Coronary artery (tissue), 2 donors: ENCODE data around the gene CTNNA3.
"Not testable (repeated sequence)": the region's sequence is repeated elsewhere in the genome, so short reads cannot be mapped to it uniquely, and the experiment has no call there.

ENCODE experiments used
- DNase-seq: peaks from one replicate; pipeline ENCODE4 v3.0.0-alpha.2; 2017; ENCODE audit warnings: low spot score
- H3K27ac ChIP-seq, 2 donors: fragments of 200-600 bp; sonication (generic); one replicate each; pipeline ENCODE4 v1.5.1; 2016 to 2019
- H3K4me3 ChIP-seq: fragments of 200-600 bp; sonication (generic); 2 replicates; pipeline ENCODE4 v1.5.1; 2016; ENCODE audit warnings: mild to moderate bottlenecking, moderate library complexity
- CTCF ChIP-seq: fragments of 200-600 bp; sonication (generic); IDR thresholded peaks from one replicate; pipeline ENCODE4 v1.5.1; 2019; ENCODE audit warnings: antibody characterized with exemption

CTNNA3 gene

DNA sequence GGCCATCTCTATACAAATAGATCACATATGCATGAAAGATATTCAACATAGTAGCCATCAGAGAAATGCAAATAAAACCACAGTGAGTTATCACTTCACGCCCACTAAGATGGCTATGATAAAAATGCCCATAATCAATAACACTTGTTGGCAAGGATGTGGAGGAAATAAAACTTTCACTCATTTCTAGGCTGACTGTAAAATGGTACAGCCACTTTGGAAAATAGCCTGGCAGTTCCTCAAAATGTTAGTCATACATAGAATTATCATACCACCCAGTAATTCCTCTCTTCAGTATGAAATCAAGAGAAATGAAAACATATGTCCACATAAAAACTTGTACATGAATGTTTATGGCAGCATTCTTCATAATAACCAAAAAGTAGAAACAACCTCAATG, 445.3 kb downstream of the CTNNA3 start:
- TF ChIP-seq CTCF: no peak

DNA sequence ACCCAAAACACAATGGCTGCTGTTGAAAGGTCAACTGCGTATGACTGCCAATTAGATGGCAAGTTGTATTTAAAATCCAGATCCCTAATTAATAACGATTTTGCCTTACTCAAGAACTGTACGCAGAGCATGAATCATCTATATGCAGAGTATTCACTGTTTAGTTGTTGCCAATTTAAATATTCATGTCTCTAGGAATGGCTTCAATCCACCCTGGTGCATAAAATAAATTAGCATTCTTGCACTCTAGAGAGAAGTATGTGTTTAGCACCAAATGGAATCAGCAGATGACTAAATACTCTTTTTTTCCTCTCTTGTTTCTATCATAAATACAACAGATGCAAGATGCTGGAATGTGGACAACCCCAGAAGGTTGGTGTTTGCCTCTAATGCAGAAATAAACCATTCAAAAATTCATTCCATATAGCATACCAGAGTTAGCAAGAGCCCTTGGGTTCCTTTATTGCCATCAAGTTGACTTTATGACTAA, 449.9 kb downstream of the CTNNA3 start:
- Histone ChIP-seq H3K4me3 (no peak overlapping the region), H3K27ac (no peak overlapping the region)
- no peak for DNase-seq
- TF ChIP-seq CTCF: no peak

More for the DNA sequence above, 445.3 kb downstream of the CTNNA3 start:
- H3K27ac ChIP-seq: no peak overlapping the region
- DNase-seq: no peak
- H3K4me3 ChIP-seq: no peak overlapping the region

DNA sequence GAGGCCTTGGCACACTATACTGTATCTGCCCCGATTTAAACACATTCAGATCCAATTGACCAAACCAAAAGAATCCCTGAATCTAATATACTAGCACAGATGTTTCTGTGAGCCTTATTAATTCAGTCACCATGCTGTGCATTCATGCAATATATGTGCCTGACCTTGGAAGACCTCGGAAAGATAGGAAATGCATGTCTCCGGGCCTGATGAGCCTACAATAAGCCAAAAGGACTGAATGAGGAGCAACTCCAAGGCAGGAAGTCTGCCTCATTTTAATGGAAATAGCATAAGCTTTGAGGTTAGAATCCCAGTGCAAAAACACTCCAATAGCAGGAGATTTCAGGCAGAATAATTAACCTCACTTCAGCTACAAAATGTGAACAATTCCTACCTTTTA, 453.5 kb downstream of the CTNNA3 start:
- H3K4me3 ChIP-seq: no peak overlapping the region
- no peak for DNase-seq
- no peak for TF ChIP-seq CTCF
- H3K27ac ChIP-seq: no peak overlapping the region

DNA sequence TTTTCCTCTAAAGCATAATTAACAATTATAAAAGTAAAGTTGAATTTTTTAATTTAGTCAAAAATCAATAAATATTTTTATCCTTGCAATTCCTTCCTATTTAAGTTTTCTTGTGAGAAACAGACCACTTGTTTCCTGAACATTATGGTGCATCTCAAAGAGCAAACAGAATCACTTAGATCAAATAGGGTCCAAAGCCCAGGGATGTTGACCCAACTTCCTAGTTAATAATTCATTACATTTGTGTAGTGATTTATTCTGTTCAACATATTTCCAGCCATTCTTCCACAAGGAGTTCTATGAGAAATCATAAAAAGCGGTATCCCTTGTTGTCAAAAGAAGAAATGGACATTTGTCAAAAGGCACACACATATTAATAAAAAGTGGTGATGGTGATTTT, 454.5 kb downstream of the CTNNA3 start:
- Histone ChIP-seq H3K27ac (no peak overlapping the region), H3K4me3 (no peak overlapping the region)
- DNase-seq: no peak
- no peak for TF ChIP-seq CTCF

GRCh38 chr10:67239864-67240497, 456.0 kb downstream of the CTNNA3 start:
- no peak overlapping the region for H3K4me3 ChIP-seq
- no peak for DNase-seq
- no peak overlapping the region for H3K27ac ChIP-seq
- no peak for TF ChIP-seq CTCF

- not testable (repeated sequence) for DNase-seq, H3K4me3 ChIP-seq, H3K27ac ChIP-seq
Observed at GRCh38 chr10:67230680-67231500, 465.1 kb downstream of the CTNNA3 start.

DNA sequence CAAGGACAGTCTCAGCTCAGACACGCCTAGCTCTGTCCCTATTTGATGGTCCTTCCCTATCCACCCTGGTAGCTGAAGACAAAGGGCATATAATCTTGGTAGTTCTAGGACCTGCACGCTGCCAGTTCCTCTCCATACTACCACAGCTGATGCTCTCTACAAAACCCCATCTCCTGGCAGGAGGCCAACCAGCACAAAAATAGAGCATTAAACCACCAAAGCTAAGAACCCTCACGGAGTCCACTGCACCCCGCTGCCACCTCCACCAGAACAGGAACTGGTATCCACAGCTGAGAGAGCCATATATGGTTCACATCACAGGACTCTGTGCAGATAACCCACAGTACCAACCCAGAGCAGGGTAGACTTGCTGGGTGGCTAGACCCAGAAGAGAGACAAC, 470.8 kb downstream of the CTNNA3 start:
- no peak overlapping the region for H3K4me3 ChIP-seq
- DNase-seq: no peak
- H3K27ac ChIP-seq: no peak overlapping the region
- TF ChIP-seq CTCF: no peak
